ENCODE measurements around the gene DGCR2. TPM values are rescaled to one million over a fixed set of nuclear protein-coding genes. Genes with fewer than 3 reads are reported as not detected.
"Not testable (repeated sequence)": the region's sequence is repeated elsewhere in the genome, so short reads cannot be mapped to it uniquely, and the experiment has no call there.

DGCR2 gene
- total RNA-seq, 4 donors from 2014 or later = 42.5 to 75.2 (median 50.8) TPM

- H3K4me1 ChIP-seq; DNase-seq; H3K9me3 ChIP-seq; intact Hi-C loops (cut with DNase I); H3K36me3 ChIP-seq; H3K27ac ChIP-seq; H3K4me3 ChIP-seq: not testable (repeated sequence)
- peaks cover 0 to 68% (median 0%) of the 10 kb centered on the region in 4 donors for H3K27me3 ChIP-seq
- WGBS, 2 donors = 61% methylated on average over 4 of the region's 5 CpGs; no CpG with 5 or more reads in 1 of the 2 donors
Observed at GRCh38 chr22:19028060-19028455, 94.2 kb downstream of the DGCR2 start.

- WGBS, 2 donors = 0% methylated on average over 2 of the region's 8 CpGs; no CpG with 5 or more reads in 1 of the 2 donors
- intact Hi-C loops (cut with DNase I); H3K4me1 ChIP-seq; DNase-seq; H3K27ac ChIP-seq; H3K4me3 ChIP-seq; H3K9me3 ChIP-seq; H3K36me3 ChIP-seq: not testable (repeated sequence)
- H3K27me3 ChIP-seq = peaks cover 0 to 73% (median 0%) of the 10 kb centered on the region in 4 donors
Observed at GRCh38 chr22:19027371-19028059, 94.7 kb downstream of the DGCR2 start.

DNA sequence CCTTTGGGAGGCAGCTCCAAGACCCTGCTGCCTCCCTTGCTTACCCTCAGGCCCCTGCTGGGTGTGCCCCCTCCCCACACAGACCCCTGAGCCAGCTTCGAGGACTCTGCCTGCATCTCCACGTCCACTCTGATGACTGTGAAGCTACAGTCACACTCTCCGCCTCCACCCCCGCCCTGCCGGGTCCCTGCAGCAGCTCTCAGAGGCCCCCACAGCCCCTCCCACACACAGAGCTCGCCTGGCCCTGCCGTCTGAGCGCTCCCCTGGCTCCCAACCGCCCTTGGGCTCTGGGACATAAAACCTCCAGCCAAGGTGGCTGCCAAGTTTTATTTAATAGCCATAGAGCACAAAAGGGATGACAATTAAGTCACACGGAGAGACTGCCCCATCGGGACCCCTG lies 96.1 kb downstream of the DGCR2 start:
- H3K4me1 ChIP-seq; H3K4me3 ChIP-seq; intact Hi-C loops (cut with DNase I); DNase-seq; H3K9me3 ChIP-seq; H3K36me3 ChIP-seq; H3K27ac ChIP-seq: not testable (repeated sequence)
- H3K27me3 ChIP-seq = peaks cover 0 to 79% (median 0%) of the 10 kb centered on the region in 4 donors
- WGBS, 2 donors = no CpG with 5 or more reads among the region's 11 CpGs

DNA sequence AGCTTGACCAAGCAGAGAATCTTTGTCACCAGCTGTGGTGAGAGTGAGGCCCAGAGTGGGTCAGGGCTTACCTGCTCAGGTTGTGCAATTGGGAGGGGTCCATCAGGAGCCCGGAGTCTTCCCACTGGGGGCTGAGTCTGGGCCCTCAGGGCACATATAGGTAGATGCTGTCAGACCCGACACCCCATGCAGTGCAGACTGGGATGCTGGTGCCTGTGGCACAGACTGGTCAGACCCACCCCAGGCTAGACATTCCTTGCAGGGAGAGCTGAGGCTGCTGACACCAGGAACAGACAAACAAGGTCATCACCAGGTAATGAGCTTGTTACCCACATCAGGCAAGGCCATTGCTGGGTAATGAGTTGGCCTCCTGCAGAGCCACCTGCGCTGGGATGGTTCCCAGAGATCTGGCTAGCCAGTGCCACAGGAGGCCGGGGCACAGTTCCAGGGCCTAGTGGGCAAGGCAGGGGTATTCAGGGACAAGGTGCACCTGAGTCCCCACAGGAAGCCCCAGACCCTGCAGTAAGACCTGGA lies 97.2 kb downstream of the DGCR2 start:
- H3K4me1 ChIP-seq; H3K36me3 ChIP-seq; H3K9me3 ChIP-seq; intact Hi-C loops (cut with DNase I); DNase-seq; H3K27ac ChIP-seq; H3K4me3 ChIP-seq: not testable (repeated sequence)
- H3K27me3 ChIP-seq = peaks cover 0 to 73% (median 0%) of the 10 kb centered on the region in 4 donors
- 80% methylated on average over 1 of the region's 4 CpGs; no CpG with 5 or more reads in 1 of the 2 donors for WGBS, 2 donors

DNA sequence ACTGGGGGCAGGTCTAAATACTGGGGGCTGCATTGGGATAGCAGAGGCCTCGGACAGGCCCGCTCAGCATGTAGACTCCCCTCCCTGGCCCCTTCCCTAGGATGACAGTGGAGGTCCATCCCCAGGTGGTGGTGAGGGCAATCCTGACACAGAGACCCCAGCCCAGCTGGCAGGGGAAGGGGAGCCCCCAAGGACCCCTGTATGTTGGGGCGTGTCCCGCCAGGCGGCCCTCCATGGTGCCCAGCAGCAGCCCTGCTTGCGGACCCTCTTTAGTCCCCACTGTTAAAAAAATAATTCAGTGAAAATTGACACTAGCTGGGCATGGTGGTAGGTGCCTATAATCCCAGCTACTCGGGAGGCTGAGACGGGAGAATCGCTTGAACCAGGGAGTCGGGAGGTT lies 98.3 kb downstream of the DGCR2 start:
- intact Hi-C loops (cut with DNase I); H3K9me3 ChIP-seq; DNase-seq; H3K27ac ChIP-seq; H3K4me1 ChIP-seq; H3K4me3 ChIP-seq; H3K36me3 ChIP-seq: not testable (repeated sequence)
- WGBS, 2 donors = 79% methylated on average over 4 of the region's 10 CpGs; no CpG with 5 or more reads in 1 of the 2 donors
- H3K27me3 ChIP-seq = peaks cover 0 to 71% (median 0%) of the 10 kb centered on the region in 4 donors

- Histone ChIP-seq H3K36me3 (no peaks in the 10 kb centered on the region), H3K9me3 (no peaks in the 10 kb centered on the region), H3K4me1 (no peaks in the 10 kb centered on the region), H3K27me3 (peaks cover 0 to 70% (median 0%) of the 10 kb centered on the region in 4 donors), H3K27ac (no peak overlapping the region), H3K4me3 (no peak overlapping the region)
- intact Hi-C loops (cut with DNase I) = no loop called here
- WGBS, 2 donors = 65 to 76% methylated on average over 6 to 7 of the region's 8 CpGs
- TF ChIP-seq, protein P1, sequence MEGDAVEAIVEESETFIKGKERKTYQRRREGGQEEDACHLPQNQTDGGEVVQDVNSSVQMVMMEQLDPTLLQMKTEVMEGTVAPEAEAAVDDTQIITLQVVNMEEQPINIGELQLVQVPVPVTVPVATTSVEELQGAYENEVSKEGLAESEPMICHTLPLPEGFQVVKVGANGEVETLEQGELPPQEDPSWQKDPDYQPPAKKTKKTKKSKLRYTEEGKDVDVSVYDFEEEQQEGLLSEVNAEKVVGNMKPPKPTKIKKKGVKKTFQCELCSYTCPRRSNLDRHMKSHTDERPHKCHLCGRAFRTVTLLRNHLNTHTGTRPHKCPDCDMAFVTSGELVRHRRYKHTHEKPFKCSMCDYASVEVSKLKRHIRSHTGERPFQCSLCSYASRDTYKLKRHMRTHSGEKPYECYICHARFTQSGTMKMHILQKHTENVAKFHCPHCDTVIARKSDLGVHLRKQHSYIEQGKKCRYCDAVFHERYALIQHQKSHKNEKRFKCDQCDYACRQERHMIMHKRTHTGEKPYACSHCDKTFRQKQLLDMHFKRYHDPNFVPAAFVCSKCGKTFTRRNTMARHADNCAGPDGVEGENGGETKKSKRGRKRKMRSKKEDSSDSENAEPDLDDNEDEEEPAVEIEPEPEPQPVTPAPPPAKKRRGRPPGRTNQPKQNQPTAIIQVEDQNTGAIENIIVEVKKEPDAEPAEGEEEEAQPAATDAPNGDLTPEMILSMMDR (IDR thresholded peaks at IDR 0.05) = no peak
- no peak for TF ChIP-seq POLR2A (IDR thresholded peaks at IDR 0.05)
- no peak for DNase-seq
Observed at GRCh38 chr22:19022755-19023154, 99.5 kb downstream of the DGCR2 start.

DNA sequence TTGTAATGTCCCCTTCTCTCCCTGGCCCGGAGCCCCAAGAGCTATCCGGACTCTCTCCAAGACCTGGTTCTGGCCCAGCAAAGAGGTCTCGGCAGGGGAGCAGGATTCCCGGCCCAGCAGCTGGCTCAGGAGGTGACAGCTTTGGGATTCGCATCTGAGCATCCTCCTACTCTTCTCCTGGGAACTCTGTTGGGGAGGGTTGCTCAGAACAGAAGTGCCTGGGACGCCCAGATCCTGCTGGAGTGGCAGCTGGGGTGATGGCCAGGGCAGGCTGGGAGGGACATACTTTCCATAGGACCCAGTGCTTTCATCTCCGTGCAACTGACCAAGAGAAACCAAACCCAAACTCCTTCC lies 102.6 kb downstream of the DGCR2 start:
- H3K9me3 ChIP-seq = no peaks in the 10 kb centered on the region
- TF ChIP-seq, protein P1 (IDR thresholded peaks at IDR 0.05) = no peak
- TF ChIP-seq POLR2A (IDR thresholded peaks at IDR 0.05) = no peak
- no peaks in the 10 kb centered on the region for H3K36me3 ChIP-seq
- 17 to 100% methylated on average over 1 to 2 of the region's 7 CpGs for WGBS, 2 donors
- no peak overlapping the region for H3K27ac ChIP-seq
- H3K4me1 ChIP-seq = no peaks in the 10 kb centered on the region
- H3K4me3 ChIP-seq = no peak overlapping the region
- peaks cover 0 to 73% (median 0%) of the 10 kb centered on the region in 4 donors for H3K27me3 ChIP-seq
- intact Hi-C loops (cut with DNase I) = no loop called here
- DNase-seq = no peak

All from esophagus squamous epithelium (tissue), 5 donors.